Endothelial cell of umbilical vein (primary cell): ENCODE data around the gene UNC119B. TPM values are rescaled to one million over a fixed set of nuclear protein-coding genes. Genes with fewer than 3 reads are reported as not detected.

ENCODE experiments used
- BruUV-seq: library from RNA; stranded (reverse); fragments of 400-500 nt; replicated peaks from 2 replicates; lab custom pipeline; 2021; lab: Mats Ljungman, UMichigan
- CTCF ChIA-PET: fragments of 300-600, 350-600 bp; sonication (Branson Sonifier 250); formaldehyde crosslinking; loops from one replicate; lab custom pipeline; 2021; ENCODE audit warnings: antibody characterized with exemption, inconsistent platforms; lab: Charles Lee
- POLR2A ChIA-PET: fragments of 300-600, 350-600 bp; sonication (Branson Sonifier 250); formaldehyde crosslinking; loops from one replicate; lab custom pipeline; 2021; ENCODE audit warnings: antibody characterized with exemption, inconsistent platforms; lab: Charles Lee
- DNase-seq: peaks from one replicate; pipeline ENCODE4 v3.0.0-alpha.2; 2011; ENCODE audit warnings: low read depth, low spot score
- FAIRE-seq: peaks from 2 replicates; lab custom pipeline; 2011; peaks lifted over from hg19 to GRCh38; lab: Jason Lieb, UNC
- H2AFZ ChIP-seq: 2 replicates; pipeline ENCODE4 v1.6.0; 2012; ENCODE audit warnings: low read depth, low read length, control low read depth, inconsistent platforms
- H3K27ac ChIP-seq: 2 replicates; pipeline ENCODE4 v1.5.1; 2011; ENCODE audit warnings: low read depth, mild to moderate bottlenecking, control low read depth, low read length, moderate library complexity; ENCODE audit not compliant: insufficient read depth
- H3K27me3 ChIP-seq, 2 experiments: 2 replicates each; pipeline versions ENCODE4 v1.6.0 to v1.6.1; 2011; ENCODE audit warnings: low read length in 2 of 2, mixed read lengths in 1 of 2; ENCODE audit not compliant: control insufficient read depth in 2 of 2, insufficient read depth in 2 of 2
- H3K36me3 ChIP-seq, 2 experiments: 2 replicates in 1 of 2; 3 replicates in 1 of 2; pipeline ENCODE4 v1.5.1; 2011; ENCODE audit warnings: low read length in 2 of 2, mild to moderate bottlenecking in 1 of 2, moderate library complexity in 1 of 2; ENCODE audit not compliant: control insufficient read depth in 2 of 2, insufficient read depth in 2 of 2; ENCODE audit errors: extremely low read depth in 1 of 2
- H3K4me1 ChIP-seq: 3 replicates; pipeline ENCODE4 v1.5.1; 2011; ENCODE audit warnings: mild to moderate bottlenecking, low read length; ENCODE audit not compliant: control insufficient read depth, insufficient read depth; ENCODE audit errors: extremely low read depth
- H3K4me2 ChIP-seq: 2 replicates; pipeline ENCODE4 v1.6.1; 2011; ENCODE audit warnings: low read length, control low read depth, mixed read lengths; ENCODE audit not compliant: insufficient read depth
- H3K4me3 ChIP-seq, 3 experiments: fragments of 200-600 bp in 1 of 3; sonication (generic), shearing (Covaris generic) in 1 of 3; replicated peaks in 1 of 3; 2 replicates each; pipeline ENCODE4 v1.5.1; 2011 to 2016; ENCODE audit warnings: control low read depth in 3 of 3, low read length in 3 of 3, mild to moderate bottlenecking in 2 of 3, inconsistent platforms in 1 of 3, low read depth in 1 of 3, moderate library complexity in 1 of 3; ENCODE audit not compliant: insufficient read depth in 1 of 3
- H3K79me2 ChIP-seq: 2 replicates; pipeline ENCODE4 v1.6.0; 2012; ENCODE audit warnings: low read length, inconsistent platforms; ENCODE audit not compliant: control insufficient read depth, insufficient read depth
- H3K9ac ChIP-seq: replicated peaks from 2 replicates; pipeline ENCODE3; 2011; ENCODE audit warnings: low read length, control low read depth; ENCODE audit not compliant: insufficient read depth; ENCODE audit errors: extremely low read depth
- H3K9me1 ChIP-seq: replicated peaks from 3 replicates; pipeline ENCODE4 v1.6.0; 2011; ENCODE audit warnings: mild to moderate bottlenecking, low read length; ENCODE audit not compliant: control insufficient read depth, insufficient read depth; ENCODE audit errors: extremely low read depth
- H3K9me3 ChIP-seq: replicated peaks from 2 replicates; pipeline ENCODE4 v1.5.1; 2012; ENCODE audit warnings: low read length, inconsistent platforms; ENCODE audit not compliant: control insufficient read depth, insufficient read depth
- H4K20me1 ChIP-seq: replicated peaks from 2 replicates; pipeline ENCODE3; 2011; ENCODE audit warnings: mild to moderate bottlenecking, low read length; ENCODE audit not compliant: control insufficient read depth, insufficient read depth; ENCODE audit errors: extremely low read depth
- EZH2 ChIP-seq: IDR thresholded peaks from 2 replicates; pipeline ENCODE4 v1.6.1; 2012; ENCODE audit warnings: borderline replicate concordance, low read depth, mild to moderate bottlenecking, moderate library complexity, low read length, inconsistent platforms; ENCODE audit not compliant: severe bottlenecking
- GATA2 ChIP-seq: IDR thresholded peaks from 2 replicates; pipeline ENCODE4 v1.7.0; 2011; ENCODE audit warnings: low read depth, mild to moderate bottlenecking, moderate library complexity, mixed read lengths, low read length; ENCODE audit not compliant: insufficient read length, insufficient read depth
- JUN ChIP-seq: IDR thresholded peaks from 2 replicates; pipeline ENCODE4 v1.6.1; 2011; ENCODE audit warnings: borderline replicate concordance, low read depth; ENCODE audit not compliant: insufficient read length, insufficient read depth
- MYC ChIP-seq: IDR thresholded peaks from one replicate; pipeline ENCODE4 v1.6.1; 2011; ENCODE audit warnings: mild to moderate bottlenecking, low read depth, low read length
- dilution Hi-C: fragments of 300-500 bp; cut with MboI; formaldehyde crosslinking; loops from one replicate; pipeline ENCODE4 v1.15.0; 2019; ENCODE audit warnings: low sequenced_read_pairs; ENCODE audit not compliant: extremely low pct_ligation_motif_present
- intact Hi-C: fragments of 100-400 bp; cut with micrococcal nuclease; formaldehyde crosslinking; loops from one replicate; pipeline ENCODE4 v1.10.0; 2022
- polyA plus RNA-seq, 4 experiments: library from polyadenylated mRNA; depleted of rRNA in 3 of 4; stranded (reverse) in 3 of 4; unstranded in 1 of 4; fragments of >200 nt; gene quantifications; 2 replicates each; pipeline versions ENCODE4 v1.2.1 to v1.2.3, GENCODE V29; 2011 to 2012; ENCODE audit warnings: missing spikeins in 1 of 4
- total RNA-seq: library from RNA; stranded (reverse); gene quantifications from 2 replicates; pipeline ENCODE4 v1.2.3, GENCODE V29; 2021
- TF ChIP-seq, protein P1 (sequence below), 2 donors: IDR thresholded peaks; 1 replicate in 1 of 2; 2 replicates in 1 of 2; pipeline ENCODE4 v1.5.1; 2011; ENCODE audit warnings: low read length in 2 of 2, mild to moderate bottlenecking in 2 of 2, moderate library complexity in 2 of 2, control low read depth in 1 of 2, inconsistent platforms in 1 of 2, low read depth in 1 of 2; ENCODE audit not compliant: insufficient read depth in 1 of 2; ENCODE audit errors: extremely low read depth in 1 of 2
- TF ChIP-seq, protein P2 (sequence below): IDR thresholded peaks from 2 replicates; pipeline ENCODE4 v1.6.1; 2011; ENCODE audit not compliant: insufficient read depth, insufficient read length

UNC119B gene
- total and polyA plus RNA-seq, 2 donors (not counting 3 experiments of a cell fraction or from before 2014, with no cell fraction given): 23.1 to 33.7 TPM

DNA sequence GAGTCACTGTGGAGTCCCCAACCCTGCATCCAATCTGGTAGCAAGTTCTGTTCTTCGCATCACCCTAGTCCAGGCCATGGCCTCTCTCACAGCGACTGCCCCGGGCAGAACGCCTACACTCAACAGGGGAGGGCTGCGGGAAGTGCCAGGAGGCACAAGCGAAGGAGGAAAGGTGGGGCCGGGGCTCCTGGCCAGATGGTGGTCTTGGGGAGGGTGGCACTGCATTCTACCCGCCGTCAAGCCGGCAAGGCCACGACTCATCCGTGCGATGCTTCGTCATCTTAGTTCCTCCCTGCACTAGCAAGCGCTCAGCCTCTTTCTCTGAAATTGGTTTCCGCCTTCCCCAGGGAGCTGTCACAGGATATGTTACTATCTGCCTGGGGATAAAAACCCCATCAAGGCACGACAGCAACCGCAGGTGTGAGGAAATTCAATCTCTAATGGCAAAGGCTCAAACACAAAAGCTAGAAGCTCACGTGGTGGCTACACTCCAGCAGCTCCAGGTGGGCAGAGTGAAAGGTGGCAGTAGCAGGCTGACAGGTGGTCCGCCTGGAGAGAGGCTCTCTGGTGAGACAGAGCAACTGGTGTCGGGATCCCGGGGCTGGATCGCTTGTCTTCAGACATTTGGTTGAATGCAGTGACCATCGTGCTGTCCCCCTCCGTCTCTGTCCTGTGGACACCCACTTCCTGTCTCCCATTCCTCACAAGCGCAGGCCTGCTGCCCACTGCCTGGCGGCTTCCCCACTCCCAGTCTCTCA, 49.5 kb downstream of the UNC119B start:
- DNase-seq: no peak
- ChIA-PET CTCF (no interaction called here), POLR2A (no interaction called here)
- FAIRE-seq: no peak
- Histone ChIP-seq H2AFZ (no peak overlapping the region), H3K4me2 (no peak overlapping the region), H3K4me1 (no peaks in the 10 kb centered on the region), H3K27me3 (no peaks in the 10 kb centered on the region), H3K79me2 (no peaks in the 10 kb centered on the region), H3K36me3 (peaks cover 4 to 13% of the 10 kb centered on the region in 2 experiments), H4K20me1 (no peaks in the 10 kb centered on the region), H3K4me3 (no peak overlapping the region), H3K9ac (no peak overlapping the region), H3K9me3 (no peaks in the 10 kb centered on the region), H3K27ac (no peak overlapping the region), H3K9me1 (no peaks in the 10 kb centered on the region)
- TF ChIP-seq, protein P1, sequence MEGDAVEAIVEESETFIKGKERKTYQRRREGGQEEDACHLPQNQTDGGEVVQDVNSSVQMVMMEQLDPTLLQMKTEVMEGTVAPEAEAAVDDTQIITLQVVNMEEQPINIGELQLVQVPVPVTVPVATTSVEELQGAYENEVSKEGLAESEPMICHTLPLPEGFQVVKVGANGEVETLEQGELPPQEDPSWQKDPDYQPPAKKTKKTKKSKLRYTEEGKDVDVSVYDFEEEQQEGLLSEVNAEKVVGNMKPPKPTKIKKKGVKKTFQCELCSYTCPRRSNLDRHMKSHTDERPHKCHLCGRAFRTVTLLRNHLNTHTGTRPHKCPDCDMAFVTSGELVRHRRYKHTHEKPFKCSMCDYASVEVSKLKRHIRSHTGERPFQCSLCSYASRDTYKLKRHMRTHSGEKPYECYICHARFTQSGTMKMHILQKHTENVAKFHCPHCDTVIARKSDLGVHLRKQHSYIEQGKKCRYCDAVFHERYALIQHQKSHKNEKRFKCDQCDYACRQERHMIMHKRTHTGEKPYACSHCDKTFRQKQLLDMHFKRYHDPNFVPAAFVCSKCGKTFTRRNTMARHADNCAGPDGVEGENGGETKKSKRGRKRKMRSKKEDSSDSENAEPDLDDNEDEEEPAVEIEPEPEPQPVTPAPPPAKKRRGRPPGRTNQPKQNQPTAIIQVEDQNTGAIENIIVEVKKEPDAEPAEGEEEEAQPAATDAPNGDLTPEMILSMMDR (IDR thresholded peaks at IDR 0.05; ENCODE audit: extremely low read depth in 1 of 2, insufficient read depth in 1 of 2, low read depth in 1 of 2, low read length in 2 of 2): no peak
- TF ChIP-seq EZH2 (no peak), JUN (no peak), GATA2 (no peak), MYC (no peak)
- TF ChIP-seq, protein P2, sequence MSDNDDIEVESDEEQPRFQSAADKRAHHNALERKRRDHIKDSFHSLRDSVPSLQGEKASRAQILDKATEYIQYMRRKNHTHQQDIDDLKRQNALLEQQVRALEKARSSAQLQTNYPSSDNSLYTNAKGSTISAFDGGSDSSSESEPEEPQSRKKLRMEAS: no peak
- dilution Hi-C loops (no loop called here), intact Hi-C loops (no loop called here)
- BruUV-seq: no TSS peak
